ENCODE results near the gene CNST.
A peak's percentile ranks its signal among the peaks of the same experiment; 100 is the strongest.

GRCh38 chr1:246647113-246647512 lies 80.9 kb downstream of the CNST start:
- peak in 1 of 2 donors; percentile 34 for TF ChIP-seq CTCF (IDR thresholded peaks at IDR 0.05)
- no peak for TF ChIP-seq POLR2A (IDR thresholded peaks at IDR 0.05)
- no peak for TF ChIP-seq POLR2AphosphoS5 (IDR thresholded peaks at IDR 0.05)
- TF ChIP-seq EP300 (IDR thresholded peaks at IDR 0.05), result no peak

Data from suprapubic skin (tissue), 4 donors.